Measurements from ENCODE around the gene AMN.
"Not testable (repeated sequence)": the region's sequence is repeated elsewhere in the genome, so short reads cannot be mapped to it uniquely, and the experiment has no call there.

AMN gene

GRCh38 chr14:102913341-102914211, 8.9 kb upstream of the AMN start:
- DNase-seq (ENCODE audit: low spot score) = no peak

GRCh38 chr14:102914474-102915291, 7.8 kb upstream of the AMN start:
- DNase-seq (ENCODE audit: low spot score) = no peak

- no peak for DNase-seq (ENCODE audit: low spot score)
Observed at GRCh38 chr14:102915292-102916110, 7.0 kb upstream of the AMN start.

DNA sequence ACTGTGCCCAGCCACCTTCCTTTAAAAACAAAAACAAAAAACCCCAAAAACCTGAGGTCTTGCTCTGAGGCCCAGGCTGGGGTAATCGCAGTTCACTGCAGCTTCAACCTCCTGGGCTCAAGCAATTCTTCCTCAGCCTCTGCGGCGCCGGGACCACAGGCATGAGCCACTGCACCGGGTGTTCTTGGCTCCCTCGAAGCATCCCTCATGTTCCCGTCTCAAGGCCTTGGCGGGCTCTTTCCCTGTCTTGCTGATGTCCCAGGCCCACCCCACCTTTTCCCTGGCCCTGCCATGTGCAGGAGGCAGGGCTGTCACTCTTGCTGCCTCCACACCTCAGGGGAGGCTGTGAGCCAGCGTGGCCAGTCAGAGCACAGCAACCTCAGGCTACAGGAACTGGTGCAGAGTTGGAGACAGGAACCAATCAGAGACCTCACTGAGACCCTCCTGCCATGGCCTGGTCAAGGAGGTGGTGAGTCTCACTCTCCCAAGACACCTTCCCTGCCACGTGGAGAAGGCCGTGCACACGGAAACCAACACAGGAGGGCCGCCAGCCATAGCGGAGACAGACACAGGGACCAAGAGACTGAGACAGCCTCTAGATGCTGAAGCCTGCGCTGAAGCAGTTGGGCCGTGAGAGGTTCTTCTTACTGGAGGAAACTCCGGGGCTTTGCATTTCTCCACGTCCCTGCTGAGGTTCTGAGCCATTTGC, 6.0 kb upstream of the AMN start:
- no peak for DNase-seq (ENCODE audit: low spot score)

DNA sequence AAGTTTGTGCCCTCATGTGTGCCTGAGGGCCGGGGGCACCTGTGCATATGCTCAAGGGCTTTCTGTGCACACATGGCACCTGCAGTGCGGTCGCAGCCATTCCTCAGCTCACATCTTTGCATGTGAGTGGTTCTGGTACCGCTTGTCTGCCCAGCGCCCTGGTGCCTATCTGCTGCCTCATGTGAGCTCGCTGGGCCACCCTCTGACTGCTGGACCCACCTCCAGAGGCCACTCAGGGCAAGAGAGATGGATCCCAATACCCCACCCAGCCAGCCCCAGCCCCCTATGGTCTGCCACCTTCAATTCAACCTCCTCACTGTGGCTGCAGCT, 5.4 kb upstream of the AMN start:
- DNase-seq (ENCODE audit: low spot score) = no peak

DNA sequence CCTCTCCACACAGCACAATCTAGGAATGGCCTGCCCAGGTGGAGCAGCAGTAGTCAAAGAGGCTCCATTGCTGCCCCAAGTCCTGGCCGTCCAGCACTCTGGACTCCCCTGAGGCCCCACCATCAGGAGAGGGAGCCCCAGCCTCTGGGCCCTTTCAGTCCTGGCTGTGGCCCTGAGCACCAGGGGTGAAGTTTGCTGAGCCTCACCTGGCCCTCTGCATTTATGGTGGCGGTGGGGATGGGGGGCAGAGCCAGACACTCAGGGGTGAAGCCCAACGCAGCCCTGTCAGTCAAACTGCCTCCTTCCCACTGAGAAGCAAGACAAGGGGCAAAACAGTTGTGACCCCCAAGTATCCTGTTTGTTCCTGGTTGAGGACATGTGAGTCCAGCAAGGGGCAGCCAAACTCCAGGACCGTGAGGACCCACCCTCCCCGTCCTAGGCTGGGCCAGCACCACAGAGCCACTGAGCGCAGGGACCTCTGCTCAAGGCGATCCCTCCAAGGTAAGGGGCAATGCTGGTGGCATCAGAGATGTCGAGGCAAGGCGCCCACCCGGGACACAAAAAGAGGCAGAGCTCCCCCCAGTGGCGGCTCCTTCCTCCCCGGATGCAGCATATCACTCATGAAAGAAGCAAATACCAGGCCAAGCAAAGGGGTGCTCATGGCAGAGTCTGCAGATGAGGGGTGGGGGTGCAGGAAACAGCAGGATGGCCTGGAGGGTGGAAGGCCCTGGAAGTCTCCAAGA, 4.8 kb upstream of the AMN start:
- peak; percentile 14 for DNase-seq (ENCODE audit: low spot score)

GRCh38 chr14:102918438-102918837, 4.0 kb upstream of the AMN start:
- no peak for DNase-seq (ENCODE audit: low spot score)

GRCh38 chr14:102920273-102920997, 2.0 kb upstream of the AMN start:
- DNase-seq (ENCODE audit: low spot score) = no peak

GRCh38 chr14:102920998-102921304, 1.5 kb upstream of the AMN start:
- no peak for DNase-seq (ENCODE audit: low spot score)

GRCh38 chr14:102923201-102923924, 900 bp downstream of the AMN start:
- no peak for DNase-seq (ENCODE audit: low spot score)

- no peak for DNase-seq (ENCODE audit: low spot score)
Observed at GRCh38 chr14:102923925-102924486, 1.5 kb downstream of the AMN start.

DNA sequence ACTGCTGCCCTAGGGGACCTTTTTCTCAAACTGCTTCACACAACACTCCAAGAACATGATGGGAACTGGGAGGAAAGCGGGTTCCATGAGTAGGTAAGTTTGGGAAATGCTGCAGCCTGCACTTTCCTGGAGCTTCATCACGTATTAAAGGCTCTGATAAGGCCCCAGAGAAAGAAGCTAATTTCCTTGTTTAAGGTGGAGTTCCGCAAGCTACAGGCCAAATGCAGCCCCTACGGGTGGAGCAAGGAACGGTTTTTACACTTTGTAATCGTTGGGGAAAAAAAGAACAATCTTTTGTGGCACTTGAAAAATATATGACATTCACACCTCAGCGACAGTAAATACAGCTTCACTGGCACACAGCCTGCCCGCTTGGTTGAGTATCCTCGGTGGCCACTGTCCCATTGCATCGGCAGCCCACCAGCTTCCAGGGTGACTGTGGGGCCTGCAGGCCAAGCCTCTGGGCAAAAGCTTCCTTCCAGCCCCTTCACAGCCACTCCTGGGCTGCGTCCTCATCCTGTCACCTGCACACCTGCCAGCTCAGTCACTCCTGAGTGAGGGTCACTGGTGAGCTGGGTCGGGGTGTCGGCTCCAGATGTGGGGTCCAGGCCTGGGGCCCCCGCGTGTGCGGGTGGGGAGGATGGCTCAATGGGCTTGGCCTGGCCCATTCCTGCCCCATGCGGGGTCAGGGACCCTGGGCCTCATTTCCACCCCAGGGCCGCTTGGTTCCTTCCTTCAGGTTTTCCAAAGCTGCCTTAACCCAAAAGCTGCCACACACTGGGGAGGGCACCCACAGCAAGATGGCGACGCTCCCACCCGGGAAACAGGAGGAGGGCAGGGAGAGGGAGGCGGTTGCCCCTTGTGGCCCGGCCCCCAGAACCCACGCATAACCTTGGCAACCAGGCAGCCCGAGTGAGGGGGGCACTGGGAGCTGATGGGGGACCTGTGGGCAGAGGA, 2.4 kb downstream of the AMN start:
- DNase-seq (ENCODE audit: low spot score) = no peak

GRCh38 chr14:102925646-102926045, 3.2 kb downstream of the AMN start:
- DNase-seq (ENCODE audit: low spot score) = no peak

DNA sequence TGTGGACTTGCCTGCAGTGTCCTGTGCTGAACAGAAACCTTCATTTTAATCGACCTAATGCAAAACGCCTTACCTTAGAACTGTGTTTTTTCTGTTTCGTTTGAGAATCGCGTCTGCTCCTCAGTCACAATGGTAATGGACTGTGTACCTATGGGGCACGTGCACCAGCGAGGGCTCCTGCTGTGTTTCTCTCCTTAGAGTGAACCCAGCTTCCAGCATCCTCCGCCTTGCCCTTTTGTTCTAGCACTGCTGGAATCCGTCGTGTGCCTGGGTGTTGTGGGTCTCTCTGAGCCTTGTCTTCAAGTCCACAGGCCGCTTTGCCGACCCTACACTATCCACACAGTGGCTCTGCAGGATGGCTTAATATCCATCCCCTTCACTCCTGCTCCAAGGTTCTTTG, 3.6 kb downstream of the AMN start:
- DNase-seq (ENCODE audit: low spot score) = no peak

DNA sequence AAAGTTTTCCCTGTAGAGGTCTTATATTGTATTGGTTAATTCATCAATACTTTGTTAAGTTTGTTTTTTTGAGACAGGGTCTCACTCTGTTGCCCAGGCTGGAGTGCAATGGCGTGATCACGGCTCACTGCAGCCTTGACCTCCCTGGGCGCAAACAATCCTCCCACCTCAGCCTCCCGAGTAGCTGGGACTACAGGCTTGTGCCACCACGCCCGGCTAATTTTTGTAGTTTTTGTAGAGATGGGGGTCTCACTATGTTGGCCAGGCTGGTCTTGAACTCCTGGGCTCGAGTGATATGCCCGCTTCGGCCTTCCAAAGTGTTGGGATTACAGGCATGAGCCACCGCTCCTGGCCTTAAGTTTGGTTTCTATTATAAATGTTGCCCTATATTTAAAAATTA, 4.4 kb downstream of the AMN start:
- not testable (repeated sequence) for DNase-seq (ENCODE audit: low spot score)

GRCh38 chr14:102927346-102927877, 4.9 kb downstream of the AMN start:
- DNase-seq (ENCODE audit: low spot score) = no peak

GRCh38 chr14:102927878-102928411, 5.5 kb downstream of the AMN start:
- DNase-seq (ENCODE audit: low spot score) = no peak

Measured in hematopoietic multipotent progenitor cell treated with erythropoietin and hydrocortisone succinate and interleukin-3 and kit ligand, for 15 days (in vitro differentiated cells).